Activated CD4-positive, alpha-beta memory T cell treated with anti-CD3 and anti-CD28 coated beads for 36 hours (primary cell): ENCODE data around the gene SPATA31D1. TPM values are rescaled to one million over a fixed set of nuclear protein-coding genes. Genes with fewer than 3 reads are reported as not detected.
"Not testable (repeated sequence)": the region's sequence is repeated elsewhere in the genome, so short reads cannot be mapped to it uniquely, and the experiment has no call there.

Source experiments
- CTCF ChIA-PET: fragments of 350-600 bp; sonication (Branson Sonifier 250); formaldehyde crosslinking; loops from one replicate; lab custom pipeline; 2021; ENCODE audit warnings: antibody characterized with exemption, inconsistent platforms; lab: Charles Lee
- POLR2A ChIA-PET: fragments of 350-600 bp; sonication (Branson Sonifier 250); formaldehyde crosslinking; loops from one replicate; lab custom pipeline; 2021; ENCODE audit warnings: antibody characterized with exemption; lab: Charles Lee
- DNase-seq: peaks from one replicate; pipeline ENCODE4 v3.0.0-alpha.2; 2020
- H3K27ac Mint-ChIP-seq: one replicate; pipeline ENCODE4 v1.8.0; 2021; ENCODE audit warnings: mixed read lengths
- H3K27me3 Mint-ChIP-seq: one replicate; pipeline ENCODE4 v1.8.0; 2021; ENCODE audit warnings: mixed read lengths
- H3K36me3 Mint-ChIP-seq: one replicate; pipeline ENCODE4 v1.8.0; 2021; ENCODE audit warnings: mixed read lengths
- H3K4me1 Mint-ChIP-seq: one replicate; pipeline ENCODE4 v1.8.0; 2021; ENCODE audit warnings: low read depth, mixed read lengths
- H3K4me3 Mint-ChIP-seq: one replicate; pipeline ENCODE4 v1.8.0; 2021; ENCODE audit warnings: mild to moderate bottlenecking, mixed read lengths
- H3K9me3 Mint-ChIP-seq: one replicate; pipeline ENCODE4 v1.8.0; 2021; ENCODE audit warnings: mixed read lengths
- intact Hi-C: fragments of 100-400 bp; cut with micrococcal nuclease; formaldehyde crosslinking; loops from one replicate; pipeline ENCODE4 v1.15.1; 2023
- total RNA-seq, 2 experiments: library from RNA; stranded (reverse); gene quantifications; one replicate each; pipeline ENCODE4 v1.2.3, GENCODE V29; 2021

The SPATA31D1 gene
- not detected for total RNA-seq

- H3K36me3 Mint-ChIP-seq, CTCF ChIA-PET, DNase-seq, H3K27ac Mint-ChIP-seq, intact Hi-C loops, H3K4me3 Mint-ChIP-seq, POLR2A ChIA-PET, H3K27me3 Mint-ChIP-seq, H3K4me1 Mint-ChIP-seq: not testable (repeated sequence)
- peaks cover 21% of the 10 kb centered on the region for H3K9me3 Mint-ChIP-seq
Observed at GRCh38 chr9:81988472-81988871, at the start of gene SPATA31D1. SPATA31D1 (plus strand) TSS chr9:81988772; CDS start chr9:81988819, 47 bp downstream.

- H3K9me3 Mint-ChIP-seq, intact Hi-C loops, CTCF ChIA-PET, H3K4me1 Mint-ChIP-seq, H3K4me3 Mint-ChIP-seq, H3K36me3 Mint-ChIP-seq, H3K27me3 Mint-ChIP-seq, POLR2A ChIA-PET, DNase-seq, H3K27ac Mint-ChIP-seq: not testable (repeated sequence)
Observed at GRCh38 chr9:81943393-81943792, 45.2 kb upstream of the SPATA31D1 start, which contains the start of gene SPATA31D3. SPATA31D3 (plus strand) TSS chr9:81943500; CDS start chr9:81943586, 86 bp downstream.

- POLR2A ChIA-PET, result not testable (repeated sequence)
Observed at GRCh38 chr9:81948650-81949049, 39.9 kb upstream of the SPATA31D1 start.

GRCh38 chr9:81953096-81953495 is 35.5 kb upstream of the SPATA31D1 start:
- H3K36me3 Mint-ChIP-seq, result peaks cover 1% of the 10 kb centered on the region
- H3K27me3 Mint-ChIP-seq, result no peaks in the 10 kb centered on the region
- no peak for DNase-seq
- POLR2A ChIA-PET, result no interaction called here
- H3K9me3 Mint-ChIP-seq, result peaks cover 38% of the 10 kb centered on the region
- CTCF ChIA-PET, result no interaction called here
- H3K27ac Mint-ChIP-seq, result no peak overlapping the region
- intact Hi-C loops, result no loop called here
- H3K4me1 Mint-ChIP-seq, result no peaks in the 10 kb centered on the region
- no peak overlapping the region for H3K4me3 Mint-ChIP-seq

More at GRCh38 chr9:81948650-81949049, 39.9 kb upstream of the SPATA31D1 start:
- CTCF ChIA-PET, H3K27ac Mint-ChIP-seq, H3K9me3 Mint-ChIP-seq, H3K4me3 Mint-ChIP-seq, H3K36me3 Mint-ChIP-seq, intact Hi-C loops, H3K4me1 Mint-ChIP-seq, DNase-seq, H3K27me3 Mint-ChIP-seq: not testable (repeated sequence)

- Mint-ChIP-seq H3K27me3 (no peaks in the 10 kb centered on the region), H3K4me1 (no peaks in the 10 kb centered on the region), H3K9me3 (peaks cover 37% of the 10 kb centered on the region), H3K4me3 (no peak overlapping the region), H3K36me3 (peaks cover 1% of the 10 kb centered on the region), H3K27ac (no peak overlapping the region)
- ChIA-PET POLR2A (no interaction called here), CTCF (no interaction called here)
- DNase-seq, result no peak
- intact Hi-C loops, result no loop called here
Observed at GRCh38 chr9:81955625-81956024, 32.9 kb upstream of the SPATA31D1 start.

GRCh38 chr9:81964218-81965171 is 24.1 kb upstream of the SPATA31D1 start:
- no peaks in the 10 kb centered on the region for H3K36me3 Mint-ChIP-seq
- ChIA-PET CTCF (interaction anchor here (0.5 kb wide), 1 partner anchor 19 kb away, joined by 4 read pairs; no protein-coding TSS in a partner anchor), POLR2A (no interaction called here)
- intact Hi-C loops, result no loop called here
- H3K4me1 Mint-ChIP-seq, result no peaks in the 10 kb centered on the region
- H3K9me3 Mint-ChIP-seq, result no peaks in the 10 kb centered on the region
- no peak overlapping the region for H3K27ac Mint-ChIP-seq
- DNase-seq, result no peak
- no peak overlapping the region for H3K4me3 Mint-ChIP-seq
- no peaks in the 10 kb centered on the region for H3K27me3 Mint-ChIP-seq

GRCh38 chr9:81968026-81968425 is 20.5 kb upstream of the SPATA31D1 start:
- Mint-ChIP-seq H3K9me3 (no peaks in the 10 kb centered on the region), H3K4me3 (no peak overlapping the region), H3K27ac (no peak overlapping the region), H3K27me3 (no peaks in the 10 kb centered on the region), H3K4me1 (no peaks in the 10 kb centered on the region), H3K36me3 (no peaks in the 10 kb centered on the region)
- ChIA-PET POLR2A (no interaction called here), CTCF (no interaction called here)
- intact Hi-C loops, result no loop called here
- DNase-seq, result no peak

GRCh38 chr9:81969971-81970370 is 18.6 kb upstream of the SPATA31D1 start:
- Mint-ChIP-seq H3K4me1 (no peaks in the 10 kb centered on the region), H3K36me3 (no peaks in the 10 kb centered on the region), H3K4me3 (no peak overlapping the region), H3K27ac (no peak overlapping the region), H3K9me3 (no peaks in the 10 kb centered on the region), H3K27me3 (no peaks in the 10 kb centered on the region)
- ChIA-PET POLR2A (no interaction called here), CTCF (no interaction called here)
- intact Hi-C loops, result no loop called here
- no peak for DNase-seq

GRCh38 chr9:81971727-81972126 is 16.8 kb upstream of the SPATA31D1 start:
- peaks cover 9% of the 10 kb centered on the region for H3K9me3 Mint-ChIP-seq
- DNase-seq, result no peak
- ChIA-PET CTCF (no interaction called here), POLR2A (no interaction called here)
- no peak overlapping the region for H3K27ac Mint-ChIP-seq
- intact Hi-C loops, result no loop called here
- no peaks in the 10 kb centered on the region for H3K4me1 Mint-ChIP-seq
- no peaks in the 10 kb centered on the region for H3K36me3 Mint-ChIP-seq
- H3K27me3 Mint-ChIP-seq, result no peaks in the 10 kb centered on the region
- no peak overlapping the region for H3K4me3 Mint-ChIP-seq

- no peaks in the 10 kb centered on the region for H3K27me3 Mint-ChIP-seq
- ChIA-PET POLR2A (no interaction called here), CTCF (no interaction called here)
- DNase-seq, result no peak
- no peak overlapping the region for H3K4me3 Mint-ChIP-seq
- no peaks in the 10 kb centered on the region for H3K36me3 Mint-ChIP-seq
- H3K27ac Mint-ChIP-seq, result no peak overlapping the region
- H3K9me3 Mint-ChIP-seq, result peaks cover 14% of the 10 kb centered on the region
- intact Hi-C loops, result no loop called here
- no peaks in the 10 kb centered on the region for H3K4me1 Mint-ChIP-seq
Observed at GRCh38 chr9:81974764-81975163, 13.8 kb upstream of the SPATA31D1 start.

- Mint-ChIP-seq H3K4me3 (no peak overlapping the region), H3K36me3 (no peaks in the 10 kb centered on the region), H3K27ac (no peak overlapping the region), H3K4me1 (no peaks in the 10 kb centered on the region), H3K9me3 (peaks cover 16% of the 10 kb centered on the region), H3K27me3 (no peaks in the 10 kb centered on the region)
- ChIA-PET CTCF (no interaction called here), POLR2A (no interaction called here)
- intact Hi-C loops, result loop anchor here (2.0 kb wide), 1 partner anchor 44 kb away; no protein-coding TSS in a partner anchor
- no peak for DNase-seq
Observed at GRCh38 chr9:81976351-81976750, 12.2 kb upstream of the SPATA31D1 start.

GRCh38 chr9:81979196-81979595 is 9.4 kb upstream of the SPATA31D1 start:
- intact Hi-C loops, result no loop called here
- CTCF ChIA-PET, result no interaction called here
- H3K27ac Mint-ChIP-seq, result no peak overlapping the region
- no peaks in the 10 kb centered on the region for H3K27me3 Mint-ChIP-seq
- H3K36me3 Mint-ChIP-seq, result no peaks in the 10 kb centered on the region
- no peaks in the 10 kb centered on the region for H3K4me1 Mint-ChIP-seq
- H3K9me3 Mint-ChIP-seq, result peaks cover 16% of the 10 kb centered on the region
- POLR2A ChIA-PET, result no interaction called here
- no peak for DNase-seq
- H3K4me3 Mint-ChIP-seq, result no peak overlapping the region

GRCh38 chr9:81980568-81980967 is 8.0 kb upstream of the SPATA31D1 start:
- no peak overlapping the region for H3K4me3 Mint-ChIP-seq
- no peak for DNase-seq
- no peaks in the 10 kb centered on the region for H3K4me1 Mint-ChIP-seq
- POLR2A ChIA-PET, result no interaction called here
- H3K27me3 Mint-ChIP-seq, result no peaks in the 10 kb centered on the region
- H3K36me3 Mint-ChIP-seq, result no peaks in the 10 kb centered on the region
- intact Hi-C loops, result no loop called here
- no peak overlapping the region for H3K27ac Mint-ChIP-seq
- H3K9me3 Mint-ChIP-seq, result peaks cover 13% of the 10 kb centered on the region
- CTCF ChIA-PET, result no interaction called here
